Measurements from ENCODE around the gene CPTP.
A peak's percentile ranks its signal among the peaks of the same experiment; 100 is the strongest.
"Not testable (repeated sequence)": the region's sequence is repeated elsewhere in the genome, so short reads cannot be mapped to it uniquely, and the experiment has no call there.

CPTP gene

GRCh38 chr1:1360506-1361169 is 36.0 kb downstream of the CPTP start:
- DNase-seq (ENCODE audit: low read depth in 2 of 3, low spot score in 1 of 3), result no peak

DNA sequence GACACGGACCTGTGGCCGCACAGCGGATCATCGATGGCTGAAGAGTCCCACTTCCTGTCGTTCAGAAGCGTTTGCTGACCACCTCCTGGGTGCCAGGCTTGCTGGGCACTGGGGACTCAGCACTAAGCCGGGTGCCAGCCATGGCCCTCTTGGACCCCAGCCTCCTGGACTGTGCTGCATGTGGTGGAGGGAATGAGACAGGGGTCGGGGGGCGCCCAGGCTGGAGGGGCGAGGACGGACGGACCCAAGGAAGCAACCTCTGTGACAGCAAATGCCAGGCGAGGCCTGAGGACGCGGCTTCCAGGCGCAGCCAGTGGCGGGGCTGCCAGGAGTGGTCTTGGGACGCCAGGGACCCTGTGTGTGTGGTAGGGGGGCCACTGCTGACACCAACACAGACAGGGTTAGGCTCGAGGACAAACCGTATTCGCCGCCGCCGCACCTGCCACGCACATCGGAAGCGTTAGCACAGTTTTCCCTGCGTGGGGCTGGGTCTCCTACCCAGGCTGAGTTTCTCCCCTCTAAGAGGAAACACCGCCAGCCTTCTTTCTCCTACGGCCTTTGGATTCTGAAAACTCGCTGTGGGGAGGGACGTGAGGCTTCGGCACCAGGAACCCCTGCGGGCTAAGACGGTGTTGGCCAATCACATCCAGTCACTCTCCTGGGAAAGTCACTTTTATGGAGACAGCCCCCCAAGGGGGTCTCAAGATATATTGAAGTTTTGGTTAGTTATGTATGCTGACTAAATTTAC is 36.8 kb downstream of the CPTP start:
- no peak for DNase-seq (ENCODE audit: low read depth in 2 of 3, low spot score in 1 of 3)

GRCh38 chr1:1361982-1362423 is 37.4 kb downstream of the CPTP start:
- DNase-seq (ENCODE audit: low read depth in 2 of 3, low spot score in 1 of 3), result no peak

GRCh38 chr1:1364266-1364665 is 39.7 kb downstream of the CPTP start:
- no peak for DNase-seq (ENCODE audit: low read depth in 2 of 3, low spot score in 1 of 3)

GRCh38 chr1:1365875-1366698 is 41.5 kb downstream of the CPTP start:
- no peak for DNase-seq (ENCODE audit: low read depth in 2 of 3, low spot score in 1 of 3)

GRCh38 chr1:1366699-1367066 is 42.1 kb downstream of the CPTP start:
- DNase-seq (ENCODE audit: low read depth in 2 of 3, low spot score in 1 of 3), result no peak

DNA sequence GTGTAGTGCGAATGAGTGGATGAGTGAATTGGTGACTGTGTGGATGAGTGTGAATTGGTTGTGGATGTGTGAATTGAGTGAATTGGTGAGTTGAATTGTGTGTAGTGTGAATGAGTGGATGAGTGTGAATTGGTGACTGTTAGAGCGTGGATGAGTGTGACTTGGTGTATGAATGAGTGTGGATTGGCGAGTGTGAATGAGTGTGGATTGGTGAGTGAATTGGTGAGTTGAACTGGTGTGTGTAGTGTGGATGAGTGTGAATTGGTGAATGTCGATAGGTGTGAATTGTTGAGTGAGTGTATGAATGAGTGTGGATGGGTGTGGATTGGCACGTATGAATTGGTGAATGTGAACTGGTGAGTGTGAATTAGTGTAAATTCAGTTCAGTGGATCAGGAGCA is 42.7 kb downstream of the CPTP start:
- no peak for DNase-seq (ENCODE audit: low read depth in 2 of 3, low spot score in 1 of 3)

DNA sequence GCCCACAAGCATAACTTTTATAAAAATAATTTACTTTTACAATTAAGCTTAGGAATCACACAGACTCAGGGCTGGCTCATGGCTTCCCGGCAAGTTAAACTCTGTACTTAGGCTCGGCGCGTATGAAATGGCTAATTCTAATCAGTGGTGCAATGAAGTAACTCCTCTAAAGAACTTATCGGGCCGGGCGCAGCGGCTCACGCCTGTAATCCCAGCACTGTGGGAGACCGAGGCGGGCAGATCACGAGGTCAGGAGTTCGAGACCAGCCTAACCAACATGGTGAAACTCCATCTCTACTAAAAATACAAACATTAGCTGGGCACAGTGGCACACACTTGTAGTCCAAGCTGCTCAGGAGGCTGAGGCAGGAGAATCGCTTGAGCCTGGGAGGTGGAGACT is 45.5 kb downstream of the CPTP start:
- DNase-seq (ENCODE audit: low read depth in 2 of 3, low spot score in 1 of 3), result not testable (repeated sequence)

- DNase-seq (ENCODE audit: low read depth in 2 of 3, low spot score in 1 of 3), result no peak
Observed at GRCh38 chr1:1370771-1371300, 46.2 kb downstream of the CPTP start.

DNA sequence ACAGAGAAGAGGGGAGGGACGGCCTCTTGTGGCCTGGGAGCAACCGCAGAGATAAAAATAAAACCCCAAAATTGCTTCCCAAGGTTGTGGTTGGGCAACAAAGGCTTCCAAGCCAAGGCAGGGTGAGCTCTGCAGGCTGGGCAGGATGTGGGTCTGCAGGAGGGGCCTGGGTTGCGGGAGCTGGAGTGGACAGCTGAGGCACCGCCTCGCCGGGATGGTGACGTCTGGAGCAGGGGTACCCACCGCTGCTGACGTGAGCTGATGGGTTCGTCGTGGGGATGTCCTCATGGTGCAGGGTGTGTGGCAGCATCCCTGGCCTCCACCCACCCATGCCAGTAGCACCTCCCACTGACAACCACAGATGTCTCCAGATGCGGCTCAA is 46.8 kb downstream of the CPTP start:
- DNase-seq (ENCODE audit: low read depth in 2 of 3, low spot score in 1 of 3), result no peak

DNA sequence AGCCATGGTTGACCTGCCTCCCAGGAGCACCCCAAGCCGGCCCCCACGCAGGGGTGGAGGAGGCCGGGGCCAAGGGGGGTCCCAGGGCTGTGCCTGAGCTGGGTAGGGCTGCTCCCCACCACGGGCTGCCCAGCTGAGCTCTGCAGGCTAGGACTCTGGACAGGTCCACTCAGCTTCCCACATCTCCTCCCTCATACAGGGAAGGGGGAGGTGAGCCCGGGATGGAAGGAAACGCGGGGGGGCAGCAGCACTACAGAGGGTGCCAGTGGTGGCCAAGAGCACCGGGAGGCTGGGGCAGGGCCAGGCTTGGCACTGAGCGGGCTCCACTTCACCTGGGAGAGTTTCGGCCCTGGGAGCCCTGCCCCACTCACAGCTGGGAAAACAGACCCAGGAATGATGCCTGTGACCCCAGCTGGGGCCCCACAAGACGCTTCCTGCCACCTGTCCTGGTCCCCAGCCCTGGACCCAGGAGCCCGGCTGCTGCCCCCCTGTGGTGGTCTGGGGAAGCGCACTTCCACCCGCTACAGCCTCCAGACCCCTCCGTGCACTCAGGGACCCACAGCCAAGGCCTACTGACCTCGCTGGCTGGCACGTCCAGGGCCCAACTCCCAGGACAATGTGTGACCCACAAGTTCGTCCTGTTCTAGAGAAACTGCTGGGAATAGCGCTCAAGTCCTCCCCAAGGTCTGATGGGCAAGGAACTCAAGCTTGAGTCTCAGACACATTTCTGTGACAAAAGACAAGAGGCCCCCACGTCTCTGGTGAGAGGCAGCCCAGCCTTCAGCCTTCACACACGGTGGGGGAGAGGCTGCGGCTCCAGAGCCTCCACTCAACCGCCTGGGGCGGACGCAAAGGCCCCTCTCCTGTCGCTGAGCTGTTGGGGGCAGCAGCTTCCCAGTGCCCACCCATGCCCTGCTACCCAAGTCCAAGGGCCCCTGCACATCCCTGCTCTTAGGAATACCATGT is 47.4 kb downstream of the CPTP start:
- peak; percentile 53 to 89 (median 72) for DNase-seq (ENCODE audit: low read depth in 2 of 3, low spot score in 1 of 3)

DNA sequence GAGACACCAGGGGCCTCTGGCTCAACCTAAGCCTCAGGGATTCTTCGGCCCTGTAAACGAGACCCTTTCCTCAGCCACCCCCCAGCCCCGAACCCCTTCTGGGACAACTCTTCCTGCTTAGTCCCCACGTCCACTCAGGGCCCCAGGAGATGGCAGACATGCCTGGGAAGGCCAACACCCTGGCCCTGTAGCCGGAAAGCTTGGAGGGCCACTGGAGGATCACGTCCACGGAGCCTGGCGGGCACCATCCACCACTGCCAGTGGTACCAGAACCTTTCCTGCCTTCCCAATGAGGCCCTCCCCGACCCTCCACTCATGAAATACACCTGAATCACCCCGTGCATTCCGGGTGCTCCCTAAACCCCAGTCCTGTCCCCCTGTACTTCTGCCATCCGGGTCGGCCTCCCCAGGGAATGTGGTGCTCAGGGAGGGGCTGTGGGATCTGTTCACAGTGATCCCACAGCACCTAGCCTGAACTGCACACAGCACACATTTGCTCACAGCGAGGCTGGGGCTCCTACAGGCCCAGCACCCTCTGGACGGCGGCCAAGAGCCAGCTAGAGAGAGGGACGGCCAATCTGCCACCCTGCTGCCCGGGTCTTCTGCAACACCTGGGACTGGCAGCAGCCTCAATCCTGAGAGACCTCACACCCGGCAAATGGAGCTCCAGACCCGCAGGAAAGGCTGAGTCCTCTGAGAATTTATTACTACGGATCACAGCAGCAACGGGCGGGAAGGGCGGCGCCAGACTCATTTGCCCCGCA is 48.6 kb downstream of the CPTP start:
- DNase-seq (ENCODE audit: low read depth in 2 of 3, low spot score in 1 of 3), result no peak

GRCh38 chr1:1373815-1374588 is 49.4 kb downstream of the CPTP start:
- DNase-seq (ENCODE audit: low read depth in 2 of 3, low spot score in 1 of 3), result no peak

DNA sequence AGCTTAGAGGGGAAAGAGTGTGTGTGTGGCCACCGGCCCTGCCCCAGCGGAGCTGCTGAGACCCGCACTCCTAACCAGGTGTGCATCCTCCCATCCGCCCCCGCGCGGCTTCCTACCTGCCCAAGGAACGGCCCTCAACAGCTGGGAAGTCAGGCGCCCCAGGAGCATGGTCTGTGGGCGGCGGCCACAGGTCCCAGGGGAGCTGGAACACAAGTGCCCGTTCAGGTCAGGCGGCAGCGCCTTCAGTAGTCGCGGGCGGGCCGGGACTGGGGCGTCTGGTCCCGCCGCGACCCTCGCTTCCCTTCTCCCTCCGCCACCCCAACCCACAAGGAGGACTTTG is 50.0 kb downstream of the CPTP start:
- no peak for DNase-seq (ENCODE audit: low read depth in 2 of 3, low spot score in 1 of 3)

GRCh38 chr1:1374929-1375662 is 50.5 kb downstream of the CPTP start, which contains the start of gene AURKAIP1:
Gene AURKAIP1 (minus strand): TSS chr1:1375207. CDS start chr1:1374756, 451 bp downstream.
- peak; percentile 91 to 98 (median 92) for DNase-seq (ENCODE audit: low read depth in 2 of 3, low spot score in 1 of 3)

DNA sequence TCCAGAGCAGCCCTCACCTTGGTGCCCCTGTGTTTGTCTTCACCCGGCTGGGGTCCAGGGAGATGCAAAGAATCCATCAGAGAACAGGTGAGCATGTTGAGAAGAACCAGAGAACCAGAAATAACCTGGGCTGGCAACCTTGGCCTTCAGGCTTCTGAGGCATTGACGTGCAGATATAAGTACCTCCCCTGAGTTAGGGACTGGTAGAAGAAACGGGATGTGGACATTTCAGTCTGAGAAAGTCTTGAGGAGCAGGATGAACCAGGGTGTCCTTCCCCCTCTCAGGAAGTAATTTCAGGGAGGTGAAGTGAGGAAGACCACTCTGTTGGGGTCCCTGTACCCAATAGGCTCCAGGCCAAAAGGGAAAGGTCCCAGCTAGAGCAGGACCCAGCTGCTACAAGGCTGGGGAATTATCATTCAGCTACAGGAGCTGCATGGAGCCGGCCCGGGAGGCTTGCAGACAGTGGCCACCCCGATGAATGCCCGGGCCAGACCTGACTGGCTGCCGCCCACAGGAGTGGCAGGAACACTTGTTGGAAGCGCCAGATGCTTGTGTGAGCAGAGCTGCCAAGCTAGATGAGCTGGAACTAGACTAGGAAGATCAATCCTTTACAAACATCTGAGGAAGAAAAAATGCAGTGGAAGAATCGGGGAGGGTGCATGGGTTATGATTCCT is 52.1 kb downstream of the CPTP start:
- no peak for DNase-seq (ENCODE audit: low read depth in 2 of 3, low spot score in 1 of 3)

DNA sequence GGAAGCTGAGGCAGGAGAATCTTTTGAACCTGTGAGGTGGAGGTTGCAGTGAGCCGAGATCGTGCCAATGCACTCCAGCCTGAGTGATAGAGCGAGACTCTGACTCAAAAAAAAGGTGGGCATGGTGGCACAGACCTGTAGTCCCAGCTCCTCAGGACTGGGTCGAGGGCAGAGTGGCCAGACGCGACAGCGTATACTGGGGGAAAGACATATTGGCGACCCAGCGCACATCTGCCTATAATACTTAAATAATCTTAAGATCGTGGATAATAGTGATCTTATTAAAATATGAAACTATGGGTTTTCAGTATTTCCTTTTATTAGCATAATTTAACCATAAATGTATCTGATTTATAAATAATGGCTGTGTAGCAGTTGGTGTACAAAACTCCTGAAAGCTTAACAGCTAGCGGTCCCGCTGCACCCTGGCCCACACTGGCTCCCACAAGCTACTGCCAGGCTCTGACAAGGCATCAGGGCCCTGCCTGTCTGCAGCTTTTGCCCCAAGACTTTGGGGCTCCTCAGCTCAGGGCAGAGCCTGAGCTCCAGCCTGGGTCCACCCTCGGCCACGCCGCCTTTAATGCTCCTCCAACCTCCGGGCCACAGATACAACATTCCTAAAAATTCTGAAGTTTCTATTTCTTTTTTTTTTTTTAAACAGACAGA is 53.1 kb downstream of the CPTP start:
- no peak for DNase-seq (ENCODE audit: low read depth in 2 of 3, low spot score in 1 of 3)

All from stimulated activated CD4-positive, alpha-beta T cell treated with anti-CD3 and anti-CD28 coated beads, Interleukin-12 subunit alpha, Interleukin-12 subunit beta, amount 100 ng/mL, for 48 hours (primary cell).